Measurements from ENCODE around the gene APOL3. TPM values are rescaled to one million over a fixed set of nuclear protein-coding genes. Genes with fewer than 3 reads are reported as not detected.
"Not testable (repeated sequence)": the region's sequence is repeated elsewhere in the genome, so short reads cannot be mapped to it uniquely, and the experiment has no call there.

The APOL3 gene
- polyA plus RNA-seq (ENCODE audit: insufficient read length in 4 of 4), result 10 to 100 TPM; 12.7 to 17.4 (median 14.9) TPM

- DNase-seq (ENCODE audit: low read depth in 4 of 4, low spot score in 2 of 4), result no peak
Measured at GRCh38 chr22:36160499-36160942, at the start of gene APOL3. Gene APOL3, minus strand, starts transcription at chr22:36160755. Its CDS starts 11,700 bp downstream, at chr22:36149055.

- no peak for DNase-seq (ENCODE audit: low read depth in 4 of 4, low spot score in 2 of 4)
Measured at GRCh38 chr22:36210224-36210623, 49.7 kb upstream of the APOL3 start.

GRCh38 chr22:36209488-36209908 lies 48.9 kb upstream of the APOL3 start:
- not testable (repeated sequence) for DNase-seq (ENCODE audit: low read depth in 4 of 4, low spot score in 2 of 4)

- no peak for DNase-seq (ENCODE audit: low read depth in 4 of 4, low spot score in 2 of 4)
Measured at GRCh38 chr22:36208914-36209313, 48.4 kb upstream of the APOL3 start.

GRCh38 chr22:36208162-36208765 lies 47.7 kb upstream of the APOL3 start:
- no peak for DNase-seq (ENCODE audit: low read depth in 4 of 4, low spot score in 2 of 4)

GRCh38 chr22:36206255-36206654 lies 45.7 kb upstream of the APOL3 start:
- DNase-seq (ENCODE audit: low read depth in 4 of 4, low spot score in 2 of 4), result no peak

GRCh38 chr22:36205573-36205972 lies 45.0 kb upstream of the APOL3 start:
- not testable (repeated sequence) for DNase-seq (ENCODE audit: low read depth in 4 of 4, low spot score in 2 of 4)

GRCh38 chr22:36204632-36205015 lies 44.1 kb upstream of the APOL3 start:
- DNase-seq (ENCODE audit: low read depth in 4 of 4, low spot score in 2 of 4), result no peak

- DNase-seq (ENCODE audit: low read depth in 4 of 4, low spot score in 2 of 4), result no peak
Measured at GRCh38 chr22:36204001-36204631, 43.6 kb upstream of the APOL3 start.

GRCh38 chr22:36203441-36203840 lies 42.9 kb upstream of the APOL3 start:
- DNase-seq (ENCODE audit: low read depth in 4 of 4, low spot score in 2 of 4), result not testable (repeated sequence)

- DNase-seq (ENCODE audit: low read depth in 4 of 4, low spot score in 2 of 4), result peak in 1 of 4 donors; percentile 45
Measured at GRCh38 chr22:36202906-36203305, 42.4 kb upstream of the APOL3 start.

GRCh38 chr22:36201630-36202319 lies 41.2 kb upstream of the APOL3 start, which contains the start of gene APOL4:
Gene APOL4, minus strand, starts transcription at chr22:36201809. Its CDS starts 75 bp downstream, at chr22:36201734.
- no peak for DNase-seq (ENCODE audit: low read depth in 4 of 4, low spot score in 2 of 4)

GRCh38 chr22:36201025-36201424 lies 40.5 kb upstream of the APOL3 start:
- not testable (repeated sequence) for DNase-seq (ENCODE audit: low read depth in 4 of 4, low spot score in 2 of 4)

- no peak for DNase-seq (ENCODE audit: low read depth in 4 of 4, low spot score in 2 of 4)
Measured at GRCh38 chr22:36199001-36199551, 38.5 kb upstream of the APOL3 start.

GRCh38 chr22:36198536-36198935 lies 38.0 kb upstream of the APOL3 start:
- no peak for DNase-seq (ENCODE audit: low read depth in 4 of 4, low spot score in 2 of 4)

GRCh38 chr22:36197514-36198146 lies 37.1 kb upstream of the APOL3 start:
- DNase-seq (ENCODE audit: low read depth in 4 of 4, low spot score in 2 of 4), result no peak

GRCh38 chr22:36197065-36197440 lies 36.5 kb upstream of the APOL3 start:
- peak in 1 of 4 donors; percentile 41 for DNase-seq (ENCODE audit: low read depth in 4 of 4, low spot score in 2 of 4)

- DNase-seq (ENCODE audit: low read depth in 4 of 4, low spot score in 2 of 4), result no peak
Measured at GRCh38 chr22:36196254-36197064, 35.9 kb upstream of the APOL3 start.

- DNase-seq (ENCODE audit: low read depth in 4 of 4, low spot score in 2 of 4), result peak in 1 of 4 donors; percentile 49
Measured at GRCh38 chr22:36194971-36195370, 34.4 kb upstream of the APOL3 start.

- DNase-seq (ENCODE audit: low read depth in 4 of 4, low spot score in 2 of 4), result no peak
Measured at GRCh38 chr22:36194385-36194784, 33.8 kb upstream of the APOL3 start.
